Measurements from ENCODE around the gene TIAM1. TPM values are rescaled to one million over a fixed set of nuclear protein-coding genes. Genes with fewer than 3 reads are reported as not detected.

Gene TIAM1
- 0.48 and 2.7 TPM in 2 replicates for total RNA-seq

DNA sequence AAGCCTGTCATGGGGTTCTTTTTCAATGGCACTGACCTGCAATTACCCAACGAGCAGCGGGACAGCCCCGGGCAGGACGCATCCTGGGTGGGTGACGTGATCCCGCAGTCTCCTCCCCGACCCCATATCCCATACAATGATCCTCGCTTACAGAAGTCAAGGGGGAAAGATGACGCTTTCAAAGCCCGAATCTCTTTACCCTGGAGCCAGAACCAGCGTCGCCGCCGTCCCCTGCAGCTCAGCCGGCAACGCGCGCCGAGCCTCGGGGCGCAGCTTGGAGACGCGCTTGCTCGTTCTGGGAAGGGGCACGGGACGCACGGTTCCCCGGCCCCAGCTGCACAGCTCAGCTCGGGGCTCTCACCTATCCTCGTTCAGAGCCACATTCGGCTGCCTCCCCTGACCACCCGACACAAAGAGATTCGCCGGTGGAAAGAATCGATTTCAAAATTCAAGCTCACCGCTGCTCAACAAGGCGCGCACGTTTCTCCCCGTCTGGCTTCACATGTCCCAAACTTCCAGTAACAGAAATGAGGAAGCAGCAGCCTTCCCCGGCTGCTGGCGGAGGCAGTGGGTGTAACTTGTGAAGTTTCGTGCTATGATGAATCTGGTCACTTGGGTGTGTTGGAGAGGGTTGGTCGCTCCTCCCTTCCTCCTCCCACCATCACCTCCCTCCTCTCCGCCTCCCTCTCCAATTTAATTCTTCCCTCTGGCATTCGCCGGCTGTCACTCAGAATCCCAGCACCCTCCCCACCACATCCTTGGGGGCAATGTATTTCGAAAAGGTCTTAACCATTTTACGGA, at the start of gene TIAM1:
Gene TIAM1, minus strand, starts transcription at position 582 of the 801 bp plus-strand sequence. CDS start 77,289 bp downstream, outside the sequence.

Data from epithelial cell of alveolus of lung (primary cell).